Measurements from ENCODE around the gene KIF26A. TPM values are rescaled to one million over a fixed set of nuclear protein-coding genes. Genes with fewer than 3 reads are reported as not detected.

The KIF26A gene
- total and polyA plus RNA-seq, 2 experiments from 2014 or later, result 3.5 to 5.0 TPM

GRCh38 chr14:104103446-104104075 is 34.8 kb upstream of the KIF26A start:
- no peak overlapping the region for H2AFZ ChIP-seq
- no peak for TF ChIP-seq CTCF (IDR thresholded peaks at IDR 0.05; ENCODE audit: poor library complexity)
- H3K4me2 ChIP-seq, result no peak overlapping the region
- H3K27me3 ChIP-seq, result no peaks in the 10 kb centered on the region
- H3K9me2 ChIP-seq (replicated peaks; ENCODE audit: insufficient read depth), result no peaks in the 10 kb centered on the region
- no peaks in the 10 kb centered on the region for H3K36me3 ChIP-seq (replicated peaks; ENCODE audit: insufficient read depth, low read depth)
- no peak for DNase-seq (ENCODE audit: low spot score)
- WGBS (ENCODE audit: low lambda C conversion rate, missing lambda C conversion rate), result 84% methylated on average over 20 of the region's 23 CpGs
- H3K4me1 ChIP-seq (ENCODE audit: insufficient read depth), result peaks cover 3% of the 10 kb centered on the region
- no peak overlapping the region for H3K27ac ChIP-seq
- no peak overlapping the region for H3K4me3 ChIP-seq
- no peaks in the 10 kb centered on the region for H4K20me1 ChIP-seq (ENCODE audit: insufficient read depth, poor library complexity, severe bottlenecking)
- H3K9me3 ChIP-seq (ENCODE audit: low read depth), result no peaks in the 10 kb centered on the region
- no peaks in the 10 kb centered on the region for H3K79me2 ChIP-seq

GRCh38 chr14:104104076-104104901 is 34.1 kb upstream of the KIF26A start:
- DNase-seq (ENCODE audit: low spot score), result no peak
- Histone ChIP-seq H3K36me3 (replicated peaks; ENCODE audit: insufficient read depth, low read depth) (no peaks in the 10 kb centered on the region), H3K4me2 (no peak overlapping the region), H3K9me3 (ENCODE audit: low read depth) (no peaks in the 10 kb centered on the region), H3K79me2 (no peaks in the 10 kb centered on the region), H3K4me1 (ENCODE audit: insufficient read depth) (peaks cover 3% of the 10 kb centered on the region), H4K20me1 (ENCODE audit: insufficient read depth, poor library complexity, severe bottlenecking) (no peaks in the 10 kb centered on the region), H3K4me3 (no peak overlapping the region), H3K27ac (no peak overlapping the region), H3K9me2 (replicated peaks; ENCODE audit: insufficient read depth) (no peaks in the 10 kb centered on the region), H3K27me3 (no peaks in the 10 kb centered on the region), H2AFZ (no peak overlapping the region)
- no peak for TF ChIP-seq EZH2phosphoT487 (IDR thresholded peaks at IDR 0.05; ENCODE audit: low read depth, severe bottlenecking, unreplicated experiment)
- TF ChIP-seq EZH2 (IDR thresholded peaks at IDR 0.05; ENCODE audit: borderline replicate concordance), result no peak
- TF ChIP-seq CTCF (IDR thresholded peaks at IDR 0.05; ENCODE audit: poor library complexity), result no peak
- 89% methylated on average over 35 of the region's 35 CpGs for whole genome bisulfite sequencing (ENCODE audit: low lambda C conversion rate, missing lambda C conversion rate)

- no peaks in the 10 kb centered on the region for H3K79me2 ChIP-seq
- no peak for DNase-seq (ENCODE audit: low spot score)
- no peak overlapping the region for H2AFZ ChIP-seq
- H3K27ac ChIP-seq, result no peak overlapping the region
- WGBS (ENCODE audit: low lambda C conversion rate, missing lambda C conversion rate), result 87% methylated on average over 27 of the region's 27 CpGs
- H3K4me2 ChIP-seq, result no peak overlapping the region
- H3K27me3 ChIP-seq, result no peaks in the 10 kb centered on the region
- H3K9me2 ChIP-seq (replicated peaks; ENCODE audit: insufficient read depth), result no peaks in the 10 kb centered on the region
- no peaks in the 10 kb centered on the region for H3K36me3 ChIP-seq (replicated peaks; ENCODE audit: insufficient read depth, low read depth)
- no peak overlapping the region for H3K4me3 ChIP-seq
- H4K20me1 ChIP-seq (ENCODE audit: insufficient read depth, poor library complexity, severe bottlenecking), result no peaks in the 10 kb centered on the region
- H3K4me1 ChIP-seq (ENCODE audit: insufficient read depth), result peaks cover 3% of the 10 kb centered on the region
- no peaks in the 10 kb centered on the region for H3K9me3 ChIP-seq (ENCODE audit: low read depth)
- TF ChIP-seq CTCF (IDR thresholded peaks at IDR 0.05; ENCODE audit: poor library complexity) (no peak), EZH2 (IDR thresholded peaks at IDR 0.05; ENCODE audit: borderline replicate concordance) (no peak), EZH2phosphoT487 (IDR thresholded peaks at IDR 0.05; ENCODE audit: low read depth, severe bottlenecking, unreplicated experiment) (no peak)
These were observed 33.1 kb upstream of the KIF26A start for GRCh38 chr14:104105071-104105821.

All from hepatocyte (in vitro differentiated cells).